Measurements from ENCODE around the gene ZNF532.
"Not testable (repeated sequence)": the region's sequence is repeated elsewhere in the genome, so short reads cannot be mapped to it uniquely, and the experiment has no call there.

GRCh38 chr18:58855521-58855920 lies 9.2 kb upstream of the ZNF532 start:
- TF ChIP-seq SUZ12 (IDR thresholded peaks at IDR 0.05; ENCODE audit: extremely low read depth, insufficient read depth, insufficient read length); ZNF274 (IDR thresholded peaks at IDR 0.05; ENCODE audit: low read depth, low read length): not testable (repeated sequence)

All from NT2/D1 (cell line).